ENCODE results near the gene LGR6.
"Not testable (repeated sequence)": the region's sequence is repeated elsewhere in the genome, so short reads cannot be mapped to it uniquely, and the experiment has no call there.

Gene LGR6

GRCh38 chr1:202159534-202160371 is 33.8 kb upstream of the LGR6 start:
- peak; percentile 50 for DNase-seq

DNA sequence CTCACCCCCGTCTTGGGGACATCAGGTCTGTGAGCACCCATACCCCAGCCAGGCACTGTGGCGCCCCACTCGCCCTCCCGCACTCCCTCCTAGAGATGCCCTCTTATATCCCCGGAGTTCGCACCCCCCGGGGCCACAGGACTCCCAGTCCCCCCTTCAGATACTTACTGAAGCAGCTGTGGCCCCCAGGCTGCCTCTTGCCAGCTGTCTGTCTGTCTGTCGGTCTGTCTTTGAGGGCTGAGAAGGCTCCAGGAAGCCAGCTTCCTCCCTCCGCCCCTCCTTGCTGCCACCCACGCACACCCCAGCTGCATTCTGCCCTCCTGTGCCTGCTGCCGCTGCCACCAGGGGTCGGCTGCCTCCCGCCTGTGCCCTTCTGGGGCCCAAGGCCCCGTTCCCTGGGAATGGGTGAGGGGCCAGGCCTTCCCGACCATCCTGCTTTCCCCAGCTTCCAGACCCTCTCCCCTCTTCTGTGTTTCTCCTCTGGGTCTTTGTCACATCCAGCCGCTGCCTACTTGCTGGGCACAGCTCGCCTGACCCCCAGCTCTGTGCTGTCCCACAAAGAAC is 33.1 kb upstream of the LGR6 start, which contains the start of gene PTPN7:
Gene PTPN7, minus strand, starts transcription at position 226 of the 564 bp plus-strand sequence. CDS start 1,200 bp downstream, outside the sequence.
- peak; percentile 74 for DNase-seq

DNA sequence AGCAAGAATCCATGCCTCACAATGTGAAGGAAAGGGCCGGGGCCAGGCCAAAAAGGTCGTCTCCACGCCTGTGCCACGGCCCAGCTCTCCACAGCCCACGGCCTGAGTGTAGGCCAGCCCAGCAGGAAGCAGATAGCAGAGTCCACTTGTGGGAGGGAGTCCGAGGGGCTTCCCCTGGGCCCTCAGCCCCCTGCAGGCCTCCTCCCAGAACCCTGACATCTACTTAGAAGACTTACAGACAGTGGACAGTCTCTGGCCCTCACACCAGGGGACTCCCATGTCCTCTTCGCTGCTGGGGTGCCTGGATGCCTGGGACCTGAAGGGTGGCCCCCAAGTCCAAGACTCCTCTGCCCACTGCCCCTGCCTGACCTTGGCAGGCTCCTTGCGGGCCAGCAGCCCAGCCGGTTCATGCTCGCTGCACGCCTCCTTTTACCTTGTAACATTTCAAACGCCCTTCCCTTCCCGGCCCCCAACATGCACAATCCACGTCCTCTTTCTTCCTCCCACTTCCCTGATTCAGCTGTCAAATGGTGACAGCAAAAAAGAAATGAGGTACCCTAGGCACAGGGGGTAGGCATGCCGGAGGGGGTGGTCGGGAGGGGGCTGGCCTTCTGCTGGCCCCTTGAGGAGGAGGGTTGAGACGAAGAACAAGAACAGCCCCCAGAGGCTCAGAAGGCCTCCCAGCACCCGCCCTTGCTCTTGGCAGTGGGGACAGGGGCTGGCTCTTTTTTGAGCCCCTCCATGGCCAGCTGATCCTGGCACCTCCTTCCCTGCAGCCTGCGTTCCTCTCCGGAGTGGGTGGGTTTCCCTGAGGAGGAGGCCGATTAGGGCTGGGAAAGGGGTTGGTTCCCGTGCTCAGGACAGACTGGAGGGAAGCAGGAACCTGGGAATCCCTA is 32.2 kb upstream of the LGR6 start:
- no peak for DNase-seq

DNA sequence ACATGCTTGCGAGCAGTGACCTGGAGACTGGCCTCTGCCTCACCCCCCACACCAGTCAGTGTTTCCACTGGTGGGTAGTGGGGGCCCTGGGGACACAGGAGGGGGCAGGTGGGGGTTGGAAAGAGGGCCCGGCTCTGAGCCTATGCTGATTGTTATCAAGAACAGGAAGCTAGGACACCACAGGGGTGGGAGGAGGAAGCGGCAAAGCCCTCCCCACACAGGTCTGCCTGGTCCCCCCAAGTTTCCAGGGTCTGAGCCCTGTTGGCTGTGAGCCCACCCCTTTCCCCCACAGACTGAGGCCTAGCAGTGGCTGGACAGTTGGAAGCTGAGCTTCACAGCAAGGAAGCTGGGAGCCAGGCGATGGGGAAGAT is 31.6 kb upstream of the LGR6 start:
- no peak for DNase-seq

DNA sequence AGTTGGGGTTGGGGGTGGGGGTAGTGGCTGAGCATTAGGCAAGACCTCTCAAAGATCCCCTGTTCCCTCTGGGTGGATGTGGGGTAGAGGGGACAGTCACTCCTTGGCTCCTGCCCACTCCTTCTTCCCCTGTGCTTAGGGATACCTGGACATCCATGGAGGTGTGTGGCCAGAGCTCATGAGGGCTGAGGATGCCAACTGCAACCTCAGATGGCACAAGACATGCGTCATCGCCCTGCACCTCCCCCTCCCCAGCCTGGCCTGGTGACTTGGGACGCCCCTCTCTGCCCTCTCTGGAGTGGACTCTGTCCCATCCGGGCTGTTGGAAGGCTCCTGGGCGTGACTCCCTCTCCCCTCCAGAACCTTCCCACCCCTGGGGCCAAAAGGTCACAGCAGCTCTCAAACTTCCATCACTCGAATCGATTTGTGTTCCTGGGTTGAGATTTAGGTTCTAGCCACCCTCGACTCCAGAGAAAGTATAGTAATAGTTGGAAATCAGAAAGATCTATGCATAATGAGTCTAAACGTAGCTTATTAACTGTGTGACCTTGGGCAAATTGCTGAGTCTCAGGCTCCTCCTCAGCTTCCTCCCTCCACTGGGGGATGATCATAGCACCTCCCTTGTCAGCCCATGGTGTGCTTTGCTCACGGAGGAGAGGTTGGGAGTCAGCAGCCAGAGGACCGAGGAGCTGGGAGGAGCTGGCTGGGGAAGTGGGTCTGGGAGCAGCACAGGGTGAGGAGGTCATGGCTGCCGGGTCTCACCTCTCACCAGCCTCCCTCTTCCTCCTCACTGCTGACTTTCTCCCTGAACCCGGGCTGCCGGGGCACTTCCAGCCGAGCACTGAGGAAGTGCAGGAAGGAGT is 30.9 kb upstream of the LGR6 start:
- no peak for DNase-seq

GRCh38 chr1:202163281-202164270 is 30.0 kb upstream of the LGR6 start:
- no peak for DNase-seq

GRCh38 chr1:202164271-202165037 is 29.1 kb upstream of the LGR6 start:
- DNase-seq, result peak; percentile 71

DNA sequence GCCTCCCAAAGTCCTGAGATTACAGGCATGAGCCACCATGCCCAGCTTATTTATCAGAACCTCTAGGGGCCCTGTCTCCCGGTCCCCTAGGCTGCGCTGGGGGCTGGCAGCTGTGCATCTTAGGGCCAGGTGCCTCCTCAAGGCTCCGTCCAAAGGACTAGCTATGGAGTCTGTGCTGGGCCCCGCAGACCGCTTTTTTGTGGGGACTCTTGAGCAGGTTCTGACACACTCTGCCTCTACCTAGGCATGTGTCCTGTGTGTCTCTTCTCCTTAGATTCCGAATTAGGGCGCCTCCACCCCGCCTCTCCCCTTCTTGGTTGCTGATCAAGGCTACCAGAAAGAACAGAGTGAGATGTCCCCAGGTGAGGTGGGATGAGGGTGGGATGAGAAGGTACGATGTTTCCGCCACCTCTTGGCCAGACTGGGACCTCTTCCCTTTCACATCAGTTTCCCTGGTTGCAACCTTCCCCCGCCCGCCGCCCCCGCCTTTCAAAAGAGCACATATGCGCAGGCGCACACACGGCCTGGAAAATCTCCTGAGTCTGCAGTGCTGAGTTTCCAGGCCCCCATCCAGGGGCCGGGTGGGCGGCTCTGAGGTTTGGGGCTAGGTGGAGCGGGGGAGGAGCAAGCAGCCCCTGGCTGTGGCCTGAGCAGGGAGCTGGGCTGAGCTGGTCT is 28.2 kb upstream of the LGR6 start:
- no peak for DNase-seq

DNA sequence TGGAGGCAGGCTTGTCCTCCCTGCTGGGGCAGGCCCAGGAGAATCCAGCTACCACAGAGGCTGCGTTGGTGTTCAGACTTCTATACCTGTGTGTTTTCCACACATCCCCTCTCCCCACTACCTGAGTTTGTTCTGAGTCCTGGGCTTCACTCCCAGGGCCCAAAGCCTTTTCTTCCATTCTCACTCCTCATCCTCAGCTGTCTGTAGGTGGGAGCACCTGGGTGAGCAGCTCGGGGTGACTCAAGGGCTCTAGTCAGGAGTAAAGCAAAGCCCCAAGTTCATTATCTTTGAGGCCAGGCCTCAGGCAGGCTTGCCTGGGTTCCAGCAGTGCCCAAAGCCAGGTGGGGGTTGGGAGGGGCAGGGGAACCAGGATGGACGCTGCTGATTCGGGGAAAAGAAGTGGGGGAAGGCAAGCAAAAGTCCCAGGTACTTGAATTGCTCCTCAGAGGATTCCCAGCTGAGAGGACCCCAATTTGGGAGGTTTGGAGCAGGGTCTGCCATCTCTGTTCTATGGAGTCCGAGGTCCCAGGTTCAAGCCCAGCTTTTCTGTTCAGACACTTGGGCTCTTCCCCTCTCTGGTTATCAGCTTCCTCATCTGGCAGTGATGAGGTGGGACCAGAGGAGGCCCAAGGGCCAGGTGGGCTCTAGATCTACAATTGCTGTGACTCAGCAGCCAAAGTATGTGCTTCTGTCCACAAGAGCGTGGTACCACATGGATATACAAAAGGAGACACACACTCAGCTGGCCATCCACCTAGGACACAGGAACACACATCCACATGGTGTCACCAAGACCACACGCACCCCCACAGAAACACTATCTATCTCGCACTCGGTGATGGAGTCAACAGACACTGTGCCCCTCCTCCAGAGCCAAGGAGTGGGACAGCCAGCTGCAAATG is 27.4 kb upstream of the LGR6 start:
- DNase-seq, result no peak

DNA sequence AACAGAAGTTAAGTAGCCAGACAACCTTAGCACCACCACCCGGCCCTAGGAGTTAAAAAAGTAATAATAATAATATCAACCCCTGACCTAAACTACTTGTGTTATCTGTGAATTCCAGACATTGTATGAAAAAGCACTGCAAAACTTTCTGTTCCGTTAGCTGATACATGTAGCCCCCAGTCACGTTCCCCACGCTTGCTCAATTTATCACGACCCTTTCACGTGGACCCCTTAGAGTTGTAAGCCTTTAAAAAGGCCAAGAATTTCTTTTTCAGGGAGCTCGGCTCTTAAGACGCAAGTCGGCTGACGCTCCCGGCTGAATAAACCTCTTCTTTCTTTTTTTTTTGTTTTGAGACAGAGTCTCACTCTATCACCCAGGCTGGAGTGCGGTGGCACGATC is 26.5 kb upstream of the LGR6 start:
- DNase-seq, result not testable (repeated sequence)

GRCh38 chr1:202167708-202168415 is 25.7 kb upstream of the LGR6 start:
- no peak for DNase-seq

GRCh38 chr1:202168861-202169260 is 24.7 kb upstream of the LGR6 start:
- DNase-seq, result no peak

DNA sequence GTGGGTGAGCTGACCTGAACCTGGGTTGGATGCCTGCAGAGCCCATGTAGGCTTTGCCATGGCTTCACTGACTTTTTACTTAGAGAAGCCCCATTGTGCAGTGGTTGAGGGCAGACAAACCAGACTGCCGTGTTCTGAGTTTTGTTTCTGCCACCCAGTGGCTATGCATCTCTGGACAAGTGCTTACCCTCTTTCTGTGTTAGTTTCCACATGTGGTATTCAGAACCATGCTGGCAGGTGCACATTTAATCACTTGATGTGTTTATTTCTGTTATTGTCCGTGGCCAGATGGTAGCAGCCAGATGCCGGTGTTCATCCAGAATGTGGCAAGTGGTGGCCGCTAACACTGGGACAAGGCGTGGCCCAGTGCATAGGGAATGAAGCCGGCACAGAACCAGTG is 22.9 kb upstream of the LGR6 start:
- DNase-seq, result no peak

- no peak for DNase-seq
Measured at GRCh38 chr1:202171292-202172014, 22.1 kb upstream of the LGR6 start.

GRCh38 chr1:202172015-202172355 is 21.6 kb upstream of the LGR6 start:
- DNase-seq, result no peak

- DNase-seq, result no peak
Measured at GRCh38 chr1:202173993-202174392, 19.6 kb upstream of the LGR6 start.

All from activated effector memory CD4-positive, alpha-beta T cell treated with Interleukin-2 at 50 U/mL for 16 hours (primary cell).